Fibroblast of lung (primary cell): ENCODE data around the gene VPS13D. TPM values are rescaled to one million over a fixed set of nuclear protein-coding genes. Genes with fewer than 3 reads are reported as not detected.

Experiments
- DNase-seq, 2 donors: peaks; one replicate each; pipeline versions ENCODE4 v3.0.0 to v3.0.0-alpha.2; 2010; ENCODE audit warnings: low read depth in 2 of 2
- H2AFZ ChIP-seq: 2 replicates; pipeline ENCODE4 v1.5.1; 2012; ENCODE audit warnings: low read length, control low read depth, inconsistent platforms
- H3K27ac ChIP-seq: 2 replicates; pipeline ENCODE4 v1.5.1; 2011; ENCODE audit warnings: low read length, control low read depth; ENCODE audit not compliant: insufficient read depth
- H3K27me3 ChIP-seq: 2 replicates; pipeline ENCODE4 v1.5.1; 2011; ENCODE audit warnings: mild to moderate bottlenecking, low read length; ENCODE audit not compliant: control insufficient read depth, insufficient read depth
- H3K36me3 ChIP-seq: 2 replicates; pipeline ENCODE4 v1.5.1; 2011; ENCODE audit warnings: low read length; ENCODE audit not compliant: control insufficient read depth, insufficient read depth
- H3K4me1 ChIP-seq: 2 replicates; pipeline ENCODE4 v1.5.1; 2011; ENCODE audit warnings: low read length; ENCODE audit not compliant: control insufficient read depth, insufficient read depth; ENCODE audit errors: extremely low read depth
- H3K4me2 ChIP-seq: 2 replicates; pipeline ENCODE4 v1.5.1; 2011; ENCODE audit warnings: low read length, control low read depth; ENCODE audit not compliant: insufficient read depth; ENCODE audit errors: extremely low read depth
- H3K4me3 ChIP-seq, 4 experiments: fragments of 200-600 bp in 1 of 4; sonication (generic) in 1 of 4; replicated peaks in 1 of 4; 2 replicates each; pipeline ENCODE4 v1.5.1; 2011 to 2016; ENCODE audit warnings: low read length in 4 of 4, low read depth in 3 of 4, mild to moderate bottlenecking in 3 of 4, control low read depth in 2 of 4, inconsistent platforms in 1 of 4, mixed read lengths in 1 of 4; ENCODE audit not compliant: insufficient read depth in 1 of 4; ENCODE audit errors: control extremely low read depth in 1 of 4
- H3K79me2 ChIP-seq: 2 replicates; pipeline ENCODE4 v1.5.1; 2012; ENCODE audit warnings: mild to moderate bottlenecking, low read length, inconsistent platforms; ENCODE audit not compliant: control insufficient read depth, insufficient read depth
- H3K9ac ChIP-seq: 2 replicates; pipeline ENCODE4 v1.5.1; 2011; ENCODE audit warnings: mild to moderate bottlenecking, low read length, control low read depth; ENCODE audit not compliant: insufficient read depth
- H3K9me3 ChIP-seq: 2 replicates; pipeline ENCODE4 v1.5.1; 2012; ENCODE audit warnings: low read depth, low read length; ENCODE audit not compliant: control insufficient read depth, insufficient read depth
- H4K20me1 ChIP-seq: 2 replicates; pipeline ENCODE4 v1.5.1; 2011; ENCODE audit warnings: low read length; ENCODE audit not compliant: control insufficient read depth, insufficient read depth; ENCODE audit errors: extremely low read depth
- CTCF ChIP-seq, 2 donors: IDR thresholded peaks in 1 of 2; conservative IDR thresholded peaks in 1 of 2; 1 replicate in 1 of 2; 2 replicates in 1 of 2; pipeline ENCODE4 v1.5.1; 2011 to 2012; ENCODE audit warnings: low read length in 2 of 2, control low read depth in 1 of 2, inconsistent platforms in 1 of 2, low read depth in 1 of 2, mild to moderate bottlenecking in 1 of 2
- EZH2 ChIP-seq: IDR thresholded peaks from 2 replicates; pipeline ENCODE4 v1.5.1; 2012; ENCODE audit warnings: low read length, control low read depth, mild to moderate bottlenecking; ENCODE audit errors: missing control alignments
- polyA plus RNA-seq, 2 donors: library from polyadenylated mRNA; depleted of rRNA in 1 of 2; stranded (reverse) in 1 of 2; unstranded in 1 of 2; fragments of >200 nt; gene quantifications; 2 replicates each; pipeline ENCODE4 v1.2.1, GENCODE V29; 2011 to 2012; ENCODE audit warnings: missing spikeins in 1 of 2
- total RNA-seq: library from RNA; depleted of rRNA; stranded (reverse); fragments of >200 nt; gene quantifications from 2 replicates; pipeline ENCODE4 v1.2.1, GENCODE V29; 2014

VPS13D gene
- total and polyA plus RNA-seq, 2 donors (not counting 1 experiment from before 2014, with no cell fraction given) = 14.6 to 40.0 TPM

GRCh38 chr1:12479311-12479710 is 249.5 kb downstream of the VPS13D start:
- Histone ChIP-seq H3K4me2 (no peak overlapping the region), H2AFZ (no peak overlapping the region), H3K9me3 (no peaks in the 10 kb centered on the region), H3K4me3 (no peak overlapping the region), H3K9ac (no peak overlapping the region), H3K27ac (no peak overlapping the region), H3K27me3 (no peaks in the 10 kb centered on the region), H4K20me1 (no peaks in the 10 kb centered on the region), H3K4me1 (peaks cover 32% of the 10 kb centered on the region), H3K36me3 (no peaks in the 10 kb centered on the region), H3K79me2 (no peaks in the 10 kb centered on the region)
- TF ChIP-seq EZH2 (no peak), CTCF (conservative IDR thresholded peaks at IDR 0.05 in 1 of 2, IDR thresholded peaks at IDR 0.05 in 1 of 2; ENCODE audit: low read depth in 1 of 2, low read length in 2 of 2) (no peak)
- no peak for DNase-seq

- no peak overlapping the region for H3K27ac ChIP-seq
- H3K4me3 ChIP-seq = no peak overlapping the region
- no peaks in the 10 kb centered on the region for H4K20me1 ChIP-seq
- H3K4me1 ChIP-seq = peaks cover 32% of the 10 kb centered on the region
- H3K9ac ChIP-seq = no peak overlapping the region
- H2AFZ ChIP-seq = no peak overlapping the region
- no peaks in the 10 kb centered on the region for H3K79me2 ChIP-seq
- no peak overlapping the region for H3K4me2 ChIP-seq
- DNase-seq = no peak
- TF ChIP-seq EZH2 = no peak
- H3K9me3 ChIP-seq = no peaks in the 10 kb centered on the region
- H3K36me3 ChIP-seq = no peaks in the 10 kb centered on the region
- no peaks in the 10 kb centered on the region for H3K27me3 ChIP-seq
Observed at GRCh38 chr1:12480041-12480440, 250.2 kb downstream of the VPS13D start.

GRCh38 chr1:12480748-12481362 is 251.0 kb downstream of the VPS13D start:
- DNase-seq = peak; percentile 89 to 97
- Histone ChIP-seq H3K36me3 (no peaks in the 10 kb centered on the region), H3K9ac (no peak overlapping the region), H2AFZ (no peak overlapping the region), H3K4me3 (no peak overlapping the region), H3K27ac (no peak overlapping the region), H3K27me3 (no peaks in the 10 kb centered on the region), H4K20me1 (no peaks in the 10 kb centered on the region), H3K79me2 (no peaks in the 10 kb centered on the region), H3K9me3 (no peaks in the 10 kb centered on the region), H3K4me1 (peaks cover 28% of the 10 kb centered on the region), H3K4me2 (no peak overlapping the region)
- TF ChIP-seq CTCF (conservative IDR thresholded peaks at IDR 0.05 in 1 of 2, IDR thresholded peaks at IDR 0.05 in 1 of 2; ENCODE audit: low read depth in 1 of 2, low read length in 2 of 2) (no peak), EZH2 (no peak)
